Activated CD4-positive, alpha-beta memory T cell treated with anti-CD3 and anti-CD28 coated beads for 36 hours (primary cell): ENCODE data around the gene EHBP1. TPM values are rescaled to one million over a fixed set of nuclear protein-coding genes. Genes with fewer than 3 reads are reported as not detected.
"Not testable (repeated sequence)": the region's sequence is repeated elsewhere in the genome, so short reads cannot be mapped to it uniquely, and the experiment has no call there.

Experiments
- CTCF ChIA-PET: fragments of 350-600 bp; sonication (Branson Sonifier 250); formaldehyde crosslinking; loops from one replicate; lab custom pipeline; 2021; ENCODE audit warnings: antibody characterized with exemption, inconsistent platforms; lab: Charles Lee
- POLR2A ChIA-PET: fragments of 350-600 bp; sonication (Branson Sonifier 250); formaldehyde crosslinking; loops from one replicate; lab custom pipeline; 2021; ENCODE audit warnings: antibody characterized with exemption; lab: Charles Lee
- DNase-seq: peaks from one replicate; pipeline ENCODE4 v3.0.0-alpha.2; 2020
- H3K27ac Mint-ChIP-seq: one replicate; pipeline ENCODE4 v1.8.0; 2021; ENCODE audit warnings: mixed read lengths
- H3K27me3 Mint-ChIP-seq: one replicate; pipeline ENCODE4 v1.8.0; 2021; ENCODE audit warnings: mixed read lengths
- H3K36me3 Mint-ChIP-seq: one replicate; pipeline ENCODE4 v1.8.0; 2021; ENCODE audit warnings: mixed read lengths
- H3K4me1 Mint-ChIP-seq: one replicate; pipeline ENCODE4 v1.8.0; 2021; ENCODE audit warnings: low read depth, mixed read lengths
- H3K4me3 Mint-ChIP-seq: one replicate; pipeline ENCODE4 v1.8.0; 2021; ENCODE audit warnings: mild to moderate bottlenecking, mixed read lengths
- H3K9me3 Mint-ChIP-seq: one replicate; pipeline ENCODE4 v1.8.0; 2021; ENCODE audit warnings: mixed read lengths
- intact Hi-C: fragments of 100-400 bp; cut with micrococcal nuclease; formaldehyde crosslinking; loops from one replicate; pipeline ENCODE4 v1.15.1; 2023
- total RNA-seq, 2 experiments: library from RNA; stranded (reverse); gene quantifications; one replicate each; pipeline ENCODE4 v1.2.3, GENCODE V29; 2021

EHBP1 gene
- total RNA-seq, 2 experiments from 2014 or later: 23.5 to 23.6 TPM

DNA sequence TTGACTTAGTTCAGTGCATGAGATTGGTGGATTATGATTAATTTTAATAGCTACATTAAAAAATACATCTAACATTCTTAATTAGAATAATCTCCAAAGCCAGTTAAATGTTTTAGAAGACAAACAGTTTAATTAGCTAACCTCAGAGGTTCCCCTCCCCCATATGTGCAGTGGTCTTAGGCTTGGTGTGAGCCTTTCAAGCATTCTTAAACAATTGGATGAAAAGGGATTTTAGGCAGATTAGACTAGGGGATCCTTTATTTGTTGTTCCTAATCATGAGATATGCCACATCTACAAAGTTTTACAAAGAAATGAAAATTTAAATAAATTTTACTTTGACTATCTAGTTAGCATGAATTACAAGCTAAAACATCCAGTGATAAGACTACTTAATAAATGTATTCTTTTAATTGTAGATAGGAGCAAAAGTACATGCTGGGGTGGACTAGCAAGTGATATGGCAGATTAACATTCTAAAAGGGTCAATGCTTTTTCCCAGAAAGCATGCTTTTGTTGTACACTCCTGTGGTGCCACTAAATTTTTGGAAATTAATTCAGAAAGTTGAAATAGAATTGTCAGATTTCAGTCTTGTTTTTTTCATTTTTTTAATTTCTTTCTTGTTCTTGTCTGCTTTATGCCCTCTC lies 302.4 kb downstream of the EHBP1 start:
- ChIA-PET CTCF (no interaction called here), POLR2A (no interaction called here)
- H3K4me3 Mint-ChIP-seq: no peak overlapping the region
- H3K9me3 Mint-ChIP-seq: no peaks in the 10 kb centered on the region
- no peaks in the 10 kb centered on the region for H3K27me3 Mint-ChIP-seq
- no peaks in the 10 kb centered on the region for H3K4me1 Mint-ChIP-seq
- H3K36me3 Mint-ChIP-seq: peaks cover 2% of the 10 kb centered on the region
- H3K27ac Mint-ChIP-seq: no peak overlapping the region
- intact Hi-C loops: no loop called here
- DNase-seq: no peak

DNA sequence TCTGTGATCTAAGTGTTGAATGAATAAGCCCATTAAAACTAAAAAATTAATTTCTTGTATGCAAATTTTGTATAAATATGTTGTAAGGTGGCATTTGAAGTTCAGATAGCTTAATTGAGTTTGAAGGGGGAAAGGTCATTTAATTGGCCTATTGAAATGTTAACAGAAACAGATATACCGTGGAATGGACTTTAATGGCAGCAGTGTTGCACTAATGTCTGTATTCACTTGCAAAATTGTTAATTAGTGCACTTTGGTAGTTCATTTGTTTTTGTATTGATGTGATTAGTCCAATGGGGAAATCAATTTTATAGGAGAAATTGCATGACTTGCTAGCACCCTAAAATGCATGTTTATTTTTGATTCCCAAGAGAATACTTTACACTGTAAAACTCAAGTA lies 303.3 kb downstream of the EHBP1 start:
- POLR2A ChIA-PET: no interaction called here
- H3K36me3 Mint-ChIP-seq: peaks cover 11% of the 10 kb centered on the region
- CTCF ChIA-PET: no interaction called here
- no peak overlapping the region for H3K4me3 Mint-ChIP-seq
- no peaks in the 10 kb centered on the region for H3K27me3 Mint-ChIP-seq
- H3K4me1 Mint-ChIP-seq: no peaks in the 10 kb centered on the region
- H3K27ac Mint-ChIP-seq: no peak overlapping the region
- DNase-seq: no peak
- H3K9me3 Mint-ChIP-seq: no peaks in the 10 kb centered on the region
- intact Hi-C loops: no loop called here

DNA sequence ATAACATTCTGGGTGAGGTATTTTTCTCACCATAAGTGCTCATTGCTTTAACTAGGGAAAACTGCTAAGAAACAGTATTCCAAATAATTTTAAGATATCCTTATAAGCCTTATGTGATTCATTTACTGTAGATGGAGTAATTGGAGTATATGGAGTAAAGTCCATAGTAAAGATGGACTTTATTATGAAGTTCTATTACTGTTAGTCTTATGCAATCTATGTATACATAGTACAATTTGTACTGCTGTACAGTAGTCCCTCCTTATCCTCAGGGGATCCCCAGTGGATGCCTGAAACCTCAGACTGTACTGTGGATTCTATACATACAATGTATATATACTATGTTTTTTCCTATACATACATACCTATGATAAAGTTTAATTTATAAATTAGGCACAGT lies 304.0 kb downstream of the EHBP1 start:
- POLR2A ChIA-PET: no interaction called here
- peaks cover 11% of the 10 kb centered on the region for H3K36me3 Mint-ChIP-seq
- H3K27me3 Mint-ChIP-seq: no peaks in the 10 kb centered on the region
- no peaks in the 10 kb centered on the region for H3K9me3 Mint-ChIP-seq
- DNase-seq: no peak
- CTCF ChIA-PET: no interaction called here
- H3K4me1 Mint-ChIP-seq: no peaks in the 10 kb centered on the region
- intact Hi-C loops: no loop called here
- H3K27ac Mint-ChIP-seq: no peak overlapping the region
- H3K4me3 Mint-ChIP-seq: no peak overlapping the region

GRCh38 chr2:63012541-63012940 lies 307.0 kb downstream of the EHBP1 start:
- ChIA-PET CTCF (interaction anchor here (1.0 kb wide), 1 partner anchor 237 kb away, joined by 3 read pairs; no protein-coding TSS in a partner anchor), POLR2A (no interaction called here)
- intact Hi-C loops: no loop called here
- no peak overlapping the region for H3K4me3 Mint-ChIP-seq
- H3K27ac Mint-ChIP-seq: no peak overlapping the region
- H3K9me3 Mint-ChIP-seq: no peaks in the 10 kb centered on the region
- no peaks in the 10 kb centered on the region for H3K27me3 Mint-ChIP-seq
- peaks cover 11% of the 10 kb centered on the region for H3K36me3 Mint-ChIP-seq
- no peak for DNase-seq
- no peaks in the 10 kb centered on the region for H3K4me1 Mint-ChIP-seq

- Mint-ChIP-seq H3K27ac (no peak overlapping the region), H3K36me3 (peaks cover 11% of the 10 kb centered on the region), H3K4me3 (no peak overlapping the region), H3K4me1 (no peaks in the 10 kb centered on the region), H3K9me3 (no peaks in the 10 kb centered on the region), H3K27me3 (no peaks in the 10 kb centered on the region)
- intact Hi-C loops: no loop called here
- ChIA-PET CTCF (no interaction called here), POLR2A (no interaction called here)
- DNase-seq: no peak
These were observed 307.9 kb downstream of the EHBP1 start for GRCh38 chr2:63013438-63013837.

- intact Hi-C loops: no loop called here
- peaks cover 11% of the 10 kb centered on the region for H3K36me3 Mint-ChIP-seq
- ChIA-PET POLR2A (no interaction called here), CTCF (no interaction called here)
- H3K4me3 Mint-ChIP-seq: no peak overlapping the region
- H3K27me3 Mint-ChIP-seq: no peaks in the 10 kb centered on the region
- no peaks in the 10 kb centered on the region for H3K9me3 Mint-ChIP-seq
- no peaks in the 10 kb centered on the region for H3K4me1 Mint-ChIP-seq
- no peak for DNase-seq
- H3K27ac Mint-ChIP-seq: no peak overlapping the region
These were observed 309.9 kb downstream of the EHBP1 start for GRCh38 chr2:63015389-63015788.

DNA sequence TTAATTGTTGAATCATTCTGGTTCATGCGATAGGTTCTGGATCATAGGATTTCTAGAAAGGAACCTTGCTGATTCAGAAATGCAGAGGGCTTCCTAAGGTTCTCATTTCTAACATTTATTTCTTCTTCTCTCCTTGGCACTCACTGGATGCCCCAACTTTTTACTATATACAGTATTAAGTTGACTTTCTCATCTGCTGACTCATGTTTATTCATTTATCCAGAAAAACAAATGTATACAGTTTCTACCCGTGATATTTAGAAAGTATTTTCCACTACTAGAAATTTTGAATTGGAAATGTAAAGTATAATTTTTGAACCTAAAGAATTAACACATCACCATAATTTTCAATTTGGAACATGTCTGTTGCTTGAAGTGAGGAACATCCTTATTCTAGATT lies 312.9 kb downstream of the EHBP1 start:
- intact Hi-C loops: no loop called here
- no peaks in the 10 kb centered on the region for H3K27me3 Mint-ChIP-seq
- H3K27ac Mint-ChIP-seq: no peak overlapping the region
- ChIA-PET POLR2A (no interaction called here), CTCF (no interaction called here)
- no peaks in the 10 kb centered on the region for H3K4me1 Mint-ChIP-seq
- no peaks in the 10 kb centered on the region for H3K9me3 Mint-ChIP-seq
- no peak overlapping the region for H3K4me3 Mint-ChIP-seq
- DNase-seq: no peak
- peaks cover 4% of the 10 kb centered on the region for H3K36me3 Mint-ChIP-seq

GRCh38 chr2:63019686-63020085 lies 314.2 kb downstream of the EHBP1 start:
- CTCF ChIA-PET, DNase-seq, H3K27me3 Mint-ChIP-seq, intact Hi-C loops, H3K9me3 Mint-ChIP-seq, H3K4me3 Mint-ChIP-seq, H3K4me1 Mint-ChIP-seq, H3K36me3 Mint-ChIP-seq, H3K27ac Mint-ChIP-seq, POLR2A ChIA-PET: not testable (repeated sequence)

- DNase-seq: no peak
- intact Hi-C loops: no loop called here
- Mint-ChIP-seq H3K36me3 (peaks cover 8% of the 10 kb centered on the region), H3K27ac (no peak overlapping the region), H3K4me3 (no peak overlapping the region), H3K4me1 (no peaks in the 10 kb centered on the region), H3K27me3 (no peaks in the 10 kb centered on the region), H3K9me3 (no peaks in the 10 kb centered on the region)
- POLR2A ChIA-PET: no interaction called here
- CTCF ChIA-PET: interaction anchor here (1.6 kb wide), 1 partner anchor 567 kb away, joined by 5 read pairs; no protein-coding TSS in a partner anchor
These were observed 317.9 kb downstream of the EHBP1 start for GRCh38 chr2:63023444-63023843.

GRCh38 chr2:63027220-63027619 lies 321.7 kb downstream of the EHBP1 start:
- Mint-ChIP-seq H3K4me1 (no peaks in the 10 kb centered on the region), H3K36me3 (peaks cover 8% of the 10 kb centered on the region), H3K27ac (no peak overlapping the region), H3K9me3 (no peaks in the 10 kb centered on the region), H3K4me3 (no peak overlapping the region), H3K27me3 (no peaks in the 10 kb centered on the region)
- ChIA-PET CTCF (no interaction called here), POLR2A (no interaction called here)
- DNase-seq: no peak
- intact Hi-C loops: no loop called here

DNA sequence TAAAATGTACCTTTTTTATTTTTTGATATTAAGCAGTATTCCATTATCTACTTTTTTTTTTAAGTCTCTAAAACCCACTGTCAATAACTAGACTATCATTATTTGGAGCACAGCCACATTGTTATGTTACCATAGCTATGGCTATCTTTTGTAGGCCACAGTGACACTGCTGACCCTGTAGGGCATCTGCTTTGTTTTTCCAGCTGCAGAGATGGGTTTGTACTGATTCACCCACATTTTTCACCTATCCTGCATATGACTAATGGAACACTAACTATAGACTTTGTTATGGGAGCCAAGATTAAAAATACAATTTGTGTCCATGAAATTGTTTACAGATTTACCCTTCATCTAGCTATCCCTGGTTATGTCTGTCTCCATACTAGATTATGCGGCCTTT lies 323.5 kb downstream of the EHBP1 start:
- Mint-ChIP-seq H3K36me3 (peaks cover 6% of the 10 kb centered on the region), H3K4me1 (no peaks in the 10 kb centered on the region), H3K27ac (no peak overlapping the region), H3K27me3 (no peaks in the 10 kb centered on the region), H3K4me3 (no peak overlapping the region), H3K9me3 (no peaks in the 10 kb centered on the region)
- intact Hi-C loops: no loop called here
- ChIA-PET POLR2A (no interaction called here), CTCF (no interaction called here)
- DNase-seq: no peak

DNA sequence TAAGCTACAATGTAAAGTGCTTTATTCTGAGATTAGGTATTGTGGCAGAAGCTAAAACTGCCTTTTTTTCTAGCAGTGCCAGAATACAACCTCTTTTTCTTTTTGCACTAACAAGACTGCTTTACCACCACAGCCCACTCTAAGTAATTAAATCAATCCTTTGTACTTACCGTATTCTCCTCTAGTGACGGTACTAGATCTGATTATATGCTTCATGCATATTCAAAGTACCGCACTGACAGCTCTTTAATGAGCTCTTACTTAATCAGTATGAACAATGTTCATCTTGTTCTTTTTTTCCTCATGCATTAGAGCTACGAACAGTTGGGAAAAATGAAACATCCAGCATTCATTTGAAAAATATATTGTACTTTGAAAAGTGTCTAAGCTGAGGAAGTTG lies 329.0 kb downstream of the EHBP1 start:
- H3K27ac Mint-ChIP-seq: no peak overlapping the region
- POLR2A ChIA-PET: no interaction called here
- no peaks in the 10 kb centered on the region for H3K9me3 Mint-ChIP-seq
- H3K4me3 Mint-ChIP-seq: no peak overlapping the region
- H3K36me3 Mint-ChIP-seq: peaks cover 4% of the 10 kb centered on the region
- intact Hi-C loops: no loop called here
- H3K27me3 Mint-ChIP-seq: no peaks in the 10 kb centered on the region
- H3K4me1 Mint-ChIP-seq: no peaks in the 10 kb centered on the region
- no peak for DNase-seq
- CTCF ChIA-PET: no interaction called here

DNA sequence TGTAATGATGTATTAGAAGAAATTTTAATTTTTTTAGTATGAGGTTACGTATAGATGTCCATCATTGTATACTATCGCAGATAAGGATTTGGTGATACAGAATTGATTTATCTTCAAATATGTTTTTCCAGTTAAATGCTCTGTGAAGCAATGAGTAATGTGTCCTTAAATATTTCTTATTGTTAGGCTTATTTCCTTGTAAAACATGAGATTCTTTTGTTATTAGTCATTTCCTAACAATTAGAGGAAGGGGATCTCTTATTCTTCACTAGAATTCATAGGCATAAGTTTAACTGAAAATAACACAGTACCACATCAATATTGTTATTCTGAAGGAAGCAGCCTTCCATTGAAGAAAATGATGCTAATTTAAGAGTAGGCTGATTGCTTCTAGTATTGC lies 329.7 kb downstream of the EHBP1 start:
- Mint-ChIP-seq H3K36me3 (peaks cover 4% of the 10 kb centered on the region), H3K27ac (no peak overlapping the region), H3K27me3 (no peaks in the 10 kb centered on the region), H3K4me1 (no peaks in the 10 kb centered on the region), H3K9me3 (no peaks in the 10 kb centered on the region), H3K4me3 (no peak overlapping the region)
- ChIA-PET CTCF (interaction anchor here (1.3 kb wide), 1 partner anchor 578 kb away, joined by 3 read pairs; no protein-coding TSS in a partner anchor), POLR2A (no interaction called here)
- DNase-seq: no peak
- intact Hi-C loops: no loop called here
